Activated CD4-positive, alpha-beta T cell treated with anti-CD3 and anti-CD28 coated beads for 1 hour (primary cell): ENCODE measurements around the gene FGFRL1.
"Not testable (repeated sequence)": the region's sequence is repeated elsewhere in the genome, so short reads cannot be mapped to it uniquely, and the experiment has no call there.

Source experiments
- DNase-seq: peaks from one replicate; pipeline ENCODE4 v3.0.0-alpha.2; 2020

The FGFRL1 gene

DNA sequence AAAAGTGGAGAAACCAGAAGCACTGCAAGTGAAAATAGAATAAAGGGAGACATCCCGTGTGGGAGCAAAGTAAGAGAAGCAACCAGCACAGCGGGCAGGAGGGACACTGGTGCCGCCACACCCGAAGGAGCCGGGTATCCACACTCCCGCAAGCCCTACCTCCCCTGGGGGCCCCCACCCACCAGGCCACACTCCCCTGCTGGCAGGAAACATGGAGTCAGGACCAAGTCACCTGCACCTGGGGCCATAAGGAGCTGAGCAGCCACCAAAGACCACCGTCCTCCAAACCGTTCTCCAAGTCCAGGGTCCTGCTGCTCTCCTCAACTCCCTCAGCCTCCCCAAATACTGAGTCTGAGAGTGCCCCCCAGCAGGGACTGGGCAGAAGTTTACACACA, 30.5 kb downstream of the FGFRL1 start:
- no peak for DNase-seq

DNA sequence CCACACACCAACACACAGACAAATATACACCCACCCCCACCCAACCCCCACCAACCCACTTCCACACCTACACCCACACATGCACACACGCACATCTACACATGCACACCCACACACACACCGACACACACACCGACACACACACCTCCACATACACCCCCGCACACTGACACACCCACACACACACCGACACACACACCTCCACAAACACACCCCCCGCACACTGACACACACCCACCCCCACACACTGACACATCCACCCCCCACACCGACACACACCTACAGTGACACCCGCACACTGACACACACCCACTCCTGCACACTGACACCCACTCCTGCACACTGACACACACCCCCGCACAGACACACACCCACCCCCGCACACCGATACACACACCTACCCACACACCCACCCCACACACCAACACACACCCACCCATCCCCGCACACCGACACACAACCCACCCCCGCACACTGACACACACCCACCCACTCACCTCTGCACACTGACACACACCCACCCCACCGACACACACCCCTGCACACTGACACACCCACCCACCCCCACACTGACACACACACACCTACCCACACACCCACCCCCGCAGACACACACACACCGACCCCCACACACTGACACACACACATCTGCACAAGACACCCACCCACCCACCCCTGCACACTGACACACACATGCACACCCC, 31.1 kb downstream of the FGFRL1 start:
- no peak for DNase-seq

DNA sequence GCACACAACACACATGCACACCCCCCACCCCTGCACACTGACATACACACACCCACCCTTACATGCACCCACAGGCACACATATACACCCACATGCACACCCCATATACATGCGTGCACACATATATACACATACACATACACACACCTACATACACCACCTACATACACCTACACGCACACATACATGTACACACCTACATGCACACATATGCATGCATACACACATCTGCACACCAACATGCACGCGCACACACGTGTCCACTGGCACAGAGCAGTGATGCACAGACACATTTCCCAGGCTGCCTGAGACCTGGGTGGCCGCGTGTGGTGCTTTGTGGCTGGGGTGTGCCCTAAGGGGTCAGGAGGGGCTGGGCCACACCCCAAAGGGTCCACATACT, 31.7 kb downstream of the FGFRL1 start:
- DNase-seq: no peak

DNA sequence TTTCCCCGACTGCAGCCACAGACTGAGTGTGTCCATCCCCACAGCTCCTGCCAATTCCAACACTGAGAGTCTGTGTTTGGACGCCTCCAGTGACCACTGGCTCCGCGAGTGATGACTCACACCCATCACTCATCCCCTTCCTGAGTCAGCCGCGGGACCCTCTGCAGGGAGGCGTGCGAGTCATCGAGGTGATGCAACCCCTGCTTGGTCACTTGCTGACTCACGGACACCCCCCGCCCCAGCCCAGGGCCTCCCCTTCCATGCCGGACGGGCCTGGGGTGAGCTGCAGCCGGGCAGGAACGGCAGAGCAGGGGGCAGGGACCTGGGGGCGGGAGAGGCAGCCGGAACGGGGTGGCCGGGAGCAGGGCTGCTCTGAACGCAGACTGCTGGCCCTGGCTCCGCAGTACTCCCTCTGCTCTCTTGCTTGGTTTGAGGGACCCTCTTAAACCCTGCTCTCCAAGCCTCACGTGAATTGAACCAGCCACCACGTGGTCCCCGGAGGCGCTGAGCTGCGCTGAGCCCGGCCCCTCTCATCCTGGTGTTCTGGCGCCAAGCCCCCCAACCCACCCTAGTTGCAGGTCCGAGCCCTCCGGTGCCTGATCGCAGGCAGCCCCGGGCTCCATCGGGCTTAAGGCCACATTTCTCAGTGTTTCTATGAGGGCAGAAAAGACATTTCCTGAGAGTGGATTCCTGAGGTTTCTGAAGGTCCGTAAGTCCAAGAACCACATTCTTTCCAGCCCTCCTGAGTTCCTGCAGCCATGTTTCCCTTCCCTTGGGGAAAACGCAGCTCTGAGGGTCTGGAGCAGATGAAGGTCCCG, 32.4 kb downstream of the FGFRL1 start:
- no peak for DNase-seq

DNA sequence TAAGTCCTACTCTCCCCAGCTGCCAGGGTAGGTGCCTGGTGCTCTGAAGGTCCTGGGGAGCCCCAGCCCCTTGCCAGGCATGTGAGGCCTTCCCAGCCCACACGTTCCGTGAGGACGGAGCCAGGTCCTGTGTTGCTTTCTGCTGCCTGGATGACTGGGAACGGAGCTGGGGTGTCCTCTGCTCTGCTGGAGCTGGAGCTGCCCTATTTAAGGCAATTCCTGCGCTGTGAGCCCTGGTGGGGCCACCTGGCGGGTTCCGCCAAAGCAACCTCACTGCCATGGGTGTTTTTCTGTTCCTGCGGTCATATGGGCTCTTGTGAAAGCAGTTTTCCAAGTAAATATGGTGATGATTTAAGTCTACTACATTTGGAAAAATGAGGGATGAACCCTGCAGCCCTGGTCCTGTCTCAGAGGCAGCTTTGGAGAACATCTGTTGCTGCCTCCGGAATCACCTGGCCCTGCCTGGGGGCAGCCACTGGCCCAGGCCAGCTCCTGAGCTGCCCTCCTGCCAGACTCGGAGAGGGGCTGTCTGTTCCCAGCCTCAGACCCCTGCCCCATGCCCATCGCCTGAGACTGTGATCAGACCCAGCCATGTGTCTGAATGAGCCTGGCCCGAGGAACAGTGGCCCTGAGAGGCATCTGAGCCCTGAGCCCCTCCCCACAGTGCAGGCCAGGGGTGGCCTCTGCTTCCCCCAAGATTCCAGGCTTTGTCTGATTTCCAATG, 33.2 kb downstream of the FGFRL1 start:
- no peak for DNase-seq

DNA sequence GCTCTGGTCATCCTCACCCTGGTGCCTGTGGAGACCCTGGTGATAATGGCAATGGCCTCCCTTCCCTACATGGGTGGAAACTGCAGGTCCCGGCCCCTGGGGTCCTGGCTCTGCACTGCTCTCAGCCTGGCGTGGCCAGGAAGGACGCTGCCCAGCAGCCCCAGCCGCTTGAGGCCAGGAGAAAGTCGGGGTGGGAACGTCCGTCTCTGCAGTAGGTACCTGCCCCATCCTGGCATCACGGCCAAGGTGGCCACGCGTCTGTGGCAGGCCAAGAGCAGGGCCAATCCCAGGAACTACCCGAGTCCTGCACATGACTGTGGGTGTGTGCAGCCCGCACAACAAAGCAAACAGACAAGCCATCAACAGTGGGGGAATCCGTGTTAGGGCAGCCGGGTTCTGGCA, 33.8 kb downstream of the FGFRL1 start:
- DNase-seq: no peak

DNA sequence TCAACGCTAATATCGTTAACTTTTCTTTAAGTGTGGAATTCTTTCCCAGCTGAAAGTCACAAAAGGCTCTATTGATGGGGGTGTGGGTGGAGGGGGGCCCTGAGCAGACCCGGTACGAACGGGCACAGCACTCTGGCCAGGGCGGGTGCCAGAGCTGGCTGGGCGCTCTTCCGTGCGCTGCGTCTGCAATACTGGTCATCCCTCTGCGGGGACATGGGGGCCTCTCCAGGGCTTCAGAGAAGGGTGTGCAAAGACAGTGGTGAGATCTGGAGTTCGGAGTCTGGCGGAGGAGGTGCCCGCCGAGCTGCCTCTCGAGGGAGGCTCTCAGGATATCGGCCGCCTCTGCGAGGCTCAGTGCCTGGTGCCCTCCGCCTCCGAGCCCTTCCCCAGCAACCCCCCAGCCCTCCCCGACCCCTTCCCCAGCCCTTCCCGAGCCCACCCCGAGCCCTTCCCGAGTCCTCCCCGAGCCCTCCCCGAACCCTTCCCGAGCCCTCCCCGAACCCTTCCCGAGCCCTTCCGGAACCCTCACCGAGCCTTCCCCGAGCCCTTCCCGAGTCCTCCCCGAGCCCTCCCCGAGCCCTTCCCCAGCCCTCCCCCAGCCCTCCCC, 34.3 kb downstream of the FGFRL1 start:
- DNase-seq: no peak

DNA sequence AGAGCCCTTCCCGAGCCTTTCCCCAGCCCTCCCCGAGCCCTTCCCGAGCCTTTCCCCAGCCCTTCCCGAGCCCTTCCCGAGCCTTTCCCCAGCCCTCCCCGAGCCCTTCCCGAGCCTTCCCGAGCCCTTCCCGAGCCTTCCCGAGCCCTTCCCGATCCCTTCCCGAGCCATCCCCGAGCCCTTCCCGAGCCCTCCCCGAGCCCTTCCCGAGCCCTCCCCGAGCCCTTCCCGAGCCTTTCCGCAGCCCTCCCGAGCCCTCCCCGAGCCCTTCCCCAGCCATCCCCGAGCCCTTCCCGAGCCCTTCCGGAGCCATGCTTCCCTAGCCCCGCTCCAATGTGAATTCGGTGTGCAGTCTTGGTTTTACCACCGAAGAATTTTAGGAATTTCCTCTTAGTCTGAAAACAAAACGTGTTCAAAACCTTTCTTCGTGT, 35.2 kb downstream of the FGFRL1 start:
- not testable (repeated sequence) for DNase-seq

DNA sequence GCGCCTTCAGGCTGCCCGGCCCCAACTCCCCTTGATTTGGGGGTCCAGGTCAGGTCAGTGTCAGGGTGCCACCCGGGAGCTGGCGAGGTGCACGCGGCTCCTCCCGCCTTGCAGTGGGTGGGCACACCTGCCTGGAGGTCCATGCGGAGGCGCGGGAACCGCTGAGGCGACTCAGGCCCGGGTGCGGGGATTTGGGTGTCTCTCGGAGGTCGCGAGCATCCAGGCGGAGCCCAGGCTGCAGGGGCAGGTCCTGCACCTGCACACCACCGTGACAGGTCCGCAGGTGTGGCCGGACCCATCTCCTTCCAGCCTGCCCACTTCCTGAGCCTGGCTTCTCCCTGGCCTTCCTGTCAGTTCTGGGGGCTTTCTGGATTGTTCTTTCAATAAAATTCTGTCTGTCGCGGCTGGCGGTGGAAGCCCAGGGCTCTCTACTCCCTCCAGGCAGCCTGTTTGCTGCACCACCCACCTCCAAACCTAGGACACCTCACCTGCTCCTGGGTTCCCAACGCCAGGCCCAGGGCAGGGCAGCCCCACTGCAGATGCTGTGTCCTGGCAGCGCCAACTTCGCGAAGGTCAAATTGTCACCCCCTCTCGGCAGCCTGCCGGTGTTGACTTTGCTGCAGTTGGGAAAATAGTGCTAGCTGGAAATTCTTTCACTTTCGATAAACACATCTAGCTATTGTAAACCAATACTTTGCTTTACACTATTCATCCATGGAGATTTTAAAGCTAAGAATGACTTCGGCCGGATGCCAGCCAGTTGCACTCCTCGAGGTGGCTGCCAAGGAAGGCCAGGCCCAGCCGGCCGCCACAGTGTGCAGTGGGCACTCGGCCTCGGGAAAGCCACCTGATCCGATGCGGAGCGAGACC, 35.9 kb downstream of the FGFRL1 start:
- DNase-seq: no peak

DNA sequence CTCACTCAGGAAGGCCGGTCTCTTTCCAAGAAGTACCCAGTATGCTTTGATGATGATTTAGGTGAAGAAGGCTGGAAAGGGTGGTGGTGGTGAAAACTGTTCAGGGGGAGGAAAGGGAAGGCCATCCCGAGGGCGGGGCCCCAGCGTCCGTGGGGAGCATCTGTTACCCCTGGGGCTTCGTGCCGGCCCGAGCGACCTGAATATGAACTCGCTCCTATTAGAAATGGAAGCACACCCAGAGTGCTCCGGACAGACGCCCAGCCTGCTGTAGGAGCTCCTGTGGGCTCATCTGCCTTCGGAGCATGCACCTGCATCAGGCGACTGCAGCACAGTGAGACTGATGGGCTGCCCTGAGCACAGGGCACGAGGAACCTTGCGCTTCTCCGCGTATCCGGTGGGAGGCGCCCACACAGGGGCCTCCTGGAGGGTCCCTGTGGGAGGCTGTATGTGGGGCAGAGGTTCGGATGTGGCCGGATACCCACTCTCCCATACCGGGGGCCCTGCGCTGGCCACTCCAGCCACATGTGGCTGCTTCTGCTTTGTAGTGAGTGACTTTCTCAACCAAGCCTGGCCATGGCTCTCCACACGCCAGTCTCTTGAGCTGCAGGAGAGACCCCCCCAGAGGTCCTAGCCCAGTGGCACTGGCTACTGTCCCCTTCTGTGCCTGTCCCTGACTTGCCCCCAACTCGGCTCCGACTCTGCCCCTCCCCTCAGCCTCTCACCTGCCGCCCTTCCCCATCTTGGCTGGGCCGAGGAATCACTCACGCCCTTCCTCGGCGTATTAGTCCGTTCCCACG, 36.7 kb downstream of the FGFRL1 start:
- no peak for DNase-seq

DNA sequence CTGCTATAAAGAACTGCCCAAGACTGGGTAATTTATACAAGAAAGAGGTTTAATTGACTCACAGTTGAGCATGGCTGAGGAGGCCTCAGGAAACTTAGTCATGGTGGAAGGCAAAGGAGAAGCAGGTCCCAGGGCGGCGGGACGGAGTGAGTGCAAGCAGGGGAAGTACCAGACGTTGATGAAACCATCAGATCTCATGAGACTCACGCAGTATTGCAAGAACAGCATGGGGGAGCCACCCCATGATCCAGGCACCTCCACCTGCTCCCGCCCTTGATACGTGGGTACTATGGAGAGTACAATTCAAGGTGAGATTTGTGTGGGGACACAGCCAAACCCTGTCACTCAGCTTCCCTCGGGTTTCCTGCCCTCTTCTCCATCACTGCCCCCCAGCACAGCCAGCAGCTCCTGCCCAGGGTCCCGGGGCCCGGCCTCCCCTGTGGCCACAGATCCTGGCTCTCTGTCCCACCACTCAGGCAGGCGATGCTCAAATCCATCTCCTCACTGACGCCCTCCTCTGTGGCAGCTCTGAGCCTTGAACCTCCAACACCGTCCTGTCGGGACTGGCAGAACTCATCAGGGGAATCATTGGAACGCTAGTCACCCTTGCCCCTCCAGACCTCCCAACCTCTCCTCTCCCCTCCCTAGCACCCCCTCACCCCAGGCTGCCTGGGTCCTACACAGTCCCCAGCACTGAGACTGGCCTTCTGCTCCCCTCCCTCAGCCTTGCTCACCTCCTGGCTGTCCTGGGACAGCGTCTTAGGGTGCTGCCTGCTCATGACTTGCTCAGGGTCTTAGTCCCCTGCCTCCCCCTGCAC, 37.6 kb downstream of the FGFRL1 start:
- DNase-seq: no peak

DNA sequence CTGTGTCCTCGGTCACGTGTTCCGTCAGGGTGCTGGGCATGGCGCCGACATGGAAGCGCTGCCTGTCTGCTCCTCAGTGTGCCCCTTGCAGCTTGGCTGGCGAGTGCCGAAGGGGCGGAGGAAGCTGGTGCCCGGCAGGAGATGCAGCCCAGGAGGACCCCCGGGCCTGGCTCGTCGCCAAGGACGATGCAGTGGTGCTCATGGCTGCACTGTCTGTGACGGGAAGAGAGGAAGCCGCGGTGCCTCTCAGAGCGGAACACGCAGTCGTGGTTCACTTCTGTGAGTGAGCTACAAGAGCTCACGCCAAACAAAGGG, 38.1 kb downstream of the FGFRL1 start:
- no peak for DNase-seq

DNA sequence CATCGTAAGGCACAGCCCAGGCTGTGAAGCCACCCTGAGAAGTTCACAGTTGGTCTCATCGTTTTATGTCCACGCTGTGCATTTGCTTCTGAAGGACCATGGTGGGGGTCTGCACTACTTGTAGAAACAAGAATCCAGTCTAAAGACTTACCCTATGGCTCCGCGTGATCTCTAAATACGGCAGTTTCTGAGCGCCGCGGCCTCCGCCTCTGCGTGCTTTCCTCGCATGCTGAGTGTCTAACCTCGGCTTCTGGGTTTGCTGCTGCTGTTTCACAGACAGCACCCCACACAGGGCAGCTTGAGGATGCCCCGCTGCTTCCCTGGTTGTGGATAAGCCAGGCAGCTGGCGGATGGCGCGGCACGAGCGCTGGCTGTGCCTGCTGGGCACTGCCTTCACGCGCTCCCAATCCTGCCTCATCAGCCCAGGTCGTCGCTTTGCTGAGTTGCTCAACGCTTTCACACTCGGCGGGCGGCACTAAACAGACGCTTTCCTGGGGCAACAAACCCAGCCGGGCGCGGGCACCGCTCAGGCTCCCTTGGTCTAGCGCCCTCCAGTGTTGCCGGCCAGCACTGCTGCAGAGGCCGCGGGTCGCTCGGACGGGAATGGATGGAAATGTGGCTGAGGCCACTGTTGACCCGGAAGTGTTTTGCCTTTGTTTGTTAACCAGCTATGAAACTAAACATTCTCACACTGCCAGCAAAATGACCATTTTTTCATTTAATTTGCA, 39.2 kb downstream of the FGFRL1 start:
- DNase-seq: no peak

DNA sequence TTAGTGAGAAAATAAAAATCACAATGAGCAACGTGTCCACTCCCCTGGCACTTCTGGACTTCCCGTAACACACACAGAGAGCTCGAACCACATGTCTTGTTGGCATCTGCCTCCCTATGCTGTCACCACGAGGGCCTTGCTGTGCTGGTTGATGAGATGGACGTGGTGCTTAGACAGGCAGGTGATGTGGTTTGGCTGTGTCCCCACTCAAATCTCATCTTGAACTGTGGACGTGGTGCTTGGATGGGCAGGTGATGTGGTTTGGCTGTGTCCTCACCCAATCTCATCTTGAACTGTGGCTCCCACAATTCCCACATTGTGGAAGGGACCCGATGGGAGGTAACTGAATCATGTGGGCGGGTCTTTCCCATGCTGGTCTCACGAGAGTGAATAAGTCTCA, 40.0 kb downstream of the FGFRL1 start:
- no peak for DNase-seq

DNA sequence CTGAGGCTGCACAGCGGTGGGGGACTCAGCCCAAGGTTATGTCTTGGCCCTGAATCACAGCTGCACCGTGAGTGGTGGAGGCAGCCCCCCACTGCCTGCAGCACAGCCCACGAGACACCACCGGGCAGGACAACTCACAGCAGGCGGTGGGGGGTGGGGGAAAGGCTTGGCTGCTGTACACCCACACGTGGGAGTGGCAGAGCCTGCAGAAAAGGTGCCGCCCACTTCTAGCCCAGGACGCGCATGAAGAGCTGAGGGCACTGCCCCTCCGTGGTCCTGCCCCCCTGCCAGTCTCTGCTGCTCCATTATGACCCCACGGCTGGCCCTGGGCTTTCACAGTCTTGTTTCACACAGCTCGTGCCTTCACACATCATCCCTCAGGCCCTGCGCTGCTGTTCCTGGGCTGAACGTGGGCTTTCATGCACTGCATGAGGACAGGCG, 40.8 kb downstream of the FGFRL1 start:
- DNase-seq: no peak

DNA sequence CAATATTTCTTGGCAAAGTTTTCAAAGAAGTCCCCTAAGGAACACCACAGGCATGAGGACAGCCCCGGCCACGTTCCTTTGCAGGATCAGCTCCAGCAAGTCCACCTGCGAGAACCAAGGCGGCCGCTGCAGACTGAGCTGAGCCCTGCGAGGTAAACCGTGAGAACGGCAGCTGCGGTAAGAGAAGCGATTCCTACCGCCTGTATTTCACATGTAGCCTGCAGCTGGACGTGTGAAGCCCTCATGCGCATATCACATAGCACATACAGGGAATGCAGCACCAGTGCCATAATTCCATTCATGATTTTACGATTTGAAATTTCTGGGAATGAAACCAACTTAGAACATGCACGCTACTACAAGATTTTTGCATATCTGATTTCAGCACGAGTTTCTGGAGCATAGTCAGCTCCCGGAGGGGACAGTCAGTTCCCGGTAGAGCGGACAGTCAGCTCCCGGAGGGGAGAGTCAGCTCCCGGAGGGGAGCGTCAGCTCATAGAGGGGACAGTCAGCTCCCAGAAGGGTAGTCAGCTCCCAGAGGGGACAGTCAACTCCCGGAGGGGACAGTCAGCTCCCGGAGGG, 41.7 kb downstream of the FGFRL1 start:
- DNase-seq: no peak

DNA sequence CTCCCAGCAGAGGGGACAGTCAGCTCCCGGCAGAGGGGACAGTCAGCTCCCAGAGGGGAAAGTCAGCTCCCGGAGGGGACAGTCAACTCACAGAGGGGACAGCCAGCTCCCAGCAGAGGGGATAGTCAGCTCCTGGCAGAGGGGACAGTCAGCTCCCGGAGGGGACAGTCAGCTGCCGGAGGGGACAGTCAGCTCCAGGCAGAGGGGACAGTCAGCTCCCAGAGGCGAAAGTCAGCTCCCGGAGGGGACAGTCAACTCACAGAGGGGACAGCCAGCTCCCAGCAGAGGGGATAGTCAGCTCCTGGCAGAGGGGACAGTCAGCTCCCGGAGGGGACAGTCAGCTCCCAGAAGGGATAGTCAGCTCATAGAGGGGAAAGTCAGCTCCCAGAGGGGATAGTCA, 42.5 kb downstream of the FGFRL1 start:
- DNase-seq: not testable (repeated sequence)

DNA sequence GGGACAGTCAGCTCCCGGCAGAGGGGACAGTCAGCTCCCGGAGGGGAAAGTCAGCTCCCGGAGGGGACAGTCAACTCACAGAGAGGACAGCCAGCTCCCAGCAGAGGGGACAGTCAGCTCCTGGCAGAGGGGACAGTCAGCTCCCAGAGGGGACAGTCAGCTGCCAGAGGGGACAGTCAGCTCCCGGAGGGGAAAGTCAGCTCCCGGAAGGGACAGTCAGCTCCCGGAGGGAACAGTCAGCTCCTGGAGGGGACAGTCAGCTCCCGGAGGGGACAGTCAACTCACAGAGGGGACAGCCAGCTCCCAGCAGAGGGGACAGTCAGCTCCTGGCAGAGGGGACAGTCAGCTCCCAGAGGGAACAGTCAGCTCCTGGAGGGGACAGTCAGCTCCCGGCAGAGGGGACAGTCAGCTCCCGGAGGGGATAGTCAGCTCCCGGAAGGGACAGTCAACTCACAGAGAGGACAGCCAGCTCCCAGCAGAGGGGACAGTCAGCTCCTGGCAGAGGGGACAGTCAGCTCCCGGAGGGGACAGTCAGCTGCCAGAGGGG, 43.3 kb downstream of the FGFRL1 start:
- DNase-seq: not testable (repeated sequence)

DNA sequence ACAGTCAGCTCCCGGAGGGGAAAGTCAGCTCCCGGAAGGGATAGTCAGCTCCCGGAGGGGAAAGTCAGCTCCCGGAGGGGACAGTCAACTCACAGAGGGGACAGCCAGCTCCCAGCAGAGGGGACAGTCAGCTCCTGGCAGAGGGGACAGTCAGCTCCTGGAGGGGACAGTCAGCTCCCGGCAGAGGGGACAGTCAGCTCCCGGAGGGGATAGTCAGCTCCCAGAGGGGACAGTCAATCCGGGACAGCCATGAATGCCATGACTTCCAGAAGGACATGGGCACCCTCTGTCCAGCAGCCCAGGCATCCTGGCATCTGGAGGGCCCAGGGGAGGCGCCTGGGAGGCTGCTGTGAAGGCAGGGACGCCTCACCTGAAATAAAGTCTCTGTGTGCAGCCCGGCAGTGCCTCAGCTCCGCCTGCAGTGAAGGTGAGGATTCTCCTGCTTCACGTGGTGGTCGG, 43.8 kb downstream of the FGFRL1 start:
- not testable (repeated sequence) for DNase-seq
